ENCODE data around the gene KDM1B.

DNA sequence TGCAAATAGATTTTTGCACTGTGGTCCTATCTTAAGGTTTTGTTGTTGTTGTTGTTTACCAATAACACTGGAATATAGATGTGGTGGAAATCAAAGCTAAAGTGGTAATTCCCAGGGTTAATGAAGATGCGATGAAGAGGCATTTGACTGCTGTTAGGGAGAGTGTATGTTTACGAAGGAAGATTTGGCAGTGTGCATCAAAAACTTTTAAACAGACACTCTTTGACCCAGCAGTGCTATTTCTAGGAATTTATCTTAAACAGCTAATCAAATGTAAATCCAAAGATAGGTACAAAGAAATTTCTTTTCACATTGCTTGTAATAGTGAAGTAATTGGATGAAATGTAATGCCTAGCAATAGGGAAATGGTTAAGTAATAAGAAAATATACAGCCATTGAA is 34.0 kb downstream of the KDM1B start:
- TF ChIP-seq, protein P1, sequence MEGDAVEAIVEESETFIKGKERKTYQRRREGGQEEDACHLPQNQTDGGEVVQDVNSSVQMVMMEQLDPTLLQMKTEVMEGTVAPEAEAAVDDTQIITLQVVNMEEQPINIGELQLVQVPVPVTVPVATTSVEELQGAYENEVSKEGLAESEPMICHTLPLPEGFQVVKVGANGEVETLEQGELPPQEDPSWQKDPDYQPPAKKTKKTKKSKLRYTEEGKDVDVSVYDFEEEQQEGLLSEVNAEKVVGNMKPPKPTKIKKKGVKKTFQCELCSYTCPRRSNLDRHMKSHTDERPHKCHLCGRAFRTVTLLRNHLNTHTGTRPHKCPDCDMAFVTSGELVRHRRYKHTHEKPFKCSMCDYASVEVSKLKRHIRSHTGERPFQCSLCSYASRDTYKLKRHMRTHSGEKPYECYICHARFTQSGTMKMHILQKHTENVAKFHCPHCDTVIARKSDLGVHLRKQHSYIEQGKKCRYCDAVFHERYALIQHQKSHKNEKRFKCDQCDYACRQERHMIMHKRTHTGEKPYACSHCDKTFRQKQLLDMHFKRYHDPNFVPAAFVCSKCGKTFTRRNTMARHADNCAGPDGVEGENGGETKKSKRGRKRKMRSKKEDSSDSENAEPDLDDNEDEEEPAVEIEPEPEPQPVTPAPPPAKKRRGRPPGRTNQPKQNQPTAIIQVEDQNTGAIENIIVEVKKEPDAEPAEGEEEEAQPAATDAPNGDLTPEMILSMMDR (IDR thresholded peaks at IDR 0.05): no peak
- TF ChIP-seq ZFX (IDR thresholded peaks at IDR 0.05; ENCODE audit: borderline replicate concordance): no peak

Measured in 22Rv1 (cell line).